AG09319 (cell line): Measurements from ENCODE around the gene DYNLT4.

Experiments
- DNase-seq: peaks from one replicate; pipeline ENCODE4 v3.0.0-alpha.2; 2010; ENCODE audit warnings: low read depth; ENCODE audit errors: extremely low read depth
- CTCF ChIP-seq: IDR thresholded peaks from 2 replicates; pipeline ENCODE4 v1.5.1; 2011; ENCODE audit warnings: low read depth, mild to moderate bottlenecking, inconsistent platforms, low read length, moderate library complexity

The DYNLT4 gene

GRCh38 chr1:44834328-44834727, 27.2 kb upstream of the DYNLT4 start:
- DNase-seq = no peak
- TF ChIP-seq CTCF = no peak

GRCh38 chr1:44832056-44832705, 25.0 kb upstream of the DYNLT4 start:
- no peak for DNase-seq
- TF ChIP-seq CTCF = no peak

- TF ChIP-seq CTCF = no peak
- no peak for DNase-seq
These were observed 24.4 kb upstream of the DYNLT4 start for GRCh38 chr1:44831516-44831915.

GRCh38 chr1:44830900-44831304, 23.8 kb upstream of the DYNLT4 start:
- no peak for TF ChIP-seq CTCF
- no peak for DNase-seq

GRCh38 chr1:44829506-44830384, 22.6 kb upstream of the DYNLT4 start:
- no peak for DNase-seq
- no peak for TF ChIP-seq CTCF

GRCh38 chr1:44828841-44829440, 21.8 kb upstream of the DYNLT4 start:
- no peak for TF ChIP-seq CTCF
- DNase-seq = no peak

- no peak for DNase-seq
- TF ChIP-seq CTCF = no peak
These were observed 21.0 kb upstream of the DYNLT4 start for GRCh38 chr1:44828003-44828651.
